ENCODE measurements around the gene STK40.

The STK40 gene

GRCh38 chr1:36367798-36368197, 17.9 kb downstream of the STK40 start:
- DNase-seq = no peak

- no peak for DNase-seq
Observed at GRCh38 chr1:36367066-36367465, 18.7 kb downstream of the STK40 start.

- no peak for DNase-seq
Observed at GRCh38 chr1:36366091-36366661, 19.5 kb downstream of the STK40 start.

- DNase-seq = no peak
Observed at GRCh38 chr1:36365381-36365780, 20.3 kb downstream of the STK40 start.

- no peak for DNase-seq
Observed at GRCh38 chr1:36359911-36360550, 25.7 kb downstream of the STK40 start.

- DNase-seq = no peak
Observed at GRCh38 chr1:36359383-36359782, 26.3 kb downstream of the STK40 start.

GRCh38 chr1:36358514-36359084, 27.1 kb downstream of the STK40 start:
- DNase-seq = no peak

GRCh38 chr1:36355811-36356210, 29.9 kb downstream of the STK40 start:
- no peak for DNase-seq

- no peak for DNase-seq
Observed at GRCh38 chr1:36354486-36354885, 31.2 kb downstream of the STK40 start.

GRCh38 chr1:36352910-36353878, 32.5 kb downstream of the STK40 start:
- DNase-seq = no peak

- DNase-seq = no peak
Observed at GRCh38 chr1:36352125-36352909, 33.4 kb downstream of the STK40 start.

- DNase-seq = no peak
Observed at GRCh38 chr1:36351227-36351977, 34.3 kb downstream of the STK40 start.

- DNase-seq = no peak
Observed at GRCh38 chr1:36350659-36351226, 35.0 kb downstream of the STK40 start.

- no peak for DNase-seq
Observed at GRCh38 chr1:36349839-36350238, 35.9 kb downstream of the STK40 start.

GRCh38 chr1:36349241-36349671, 36.5 kb downstream of the STK40 start:
- no peak for DNase-seq

- no peak for DNase-seq
Observed at GRCh38 chr1:36346741-36347370, 38.9 kb downstream of the STK40 start.

- DNase-seq = no peak
Observed at GRCh38 chr1:36345353-36345752, 40.4 kb downstream of the STK40 start.

GRCh38 chr1:36344395-36344680, 41.4 kb downstream of the STK40 start:
- DNase-seq = no peak

GRCh38 chr1:36343651-36344394, 41.9 kb downstream of the STK40 start:
- no peak for DNase-seq

GRCh38 chr1:36342426-36343185, 43.1 kb downstream of the STK40 start:
- peak; percentile 24 for DNase-seq
